GM21515 (cell line): ENCODE results near the gene SPTBN1.

Experiments
- ATAC-seq: cut with Tn5 transposase; IDR thresholded peaks from one replicate; pipeline ENCODE4 v1.9.1; 2021; ENCODE audit not compliant: unreplicated experiment

The SPTBN1 gene

GRCh38 chr2:54667726-54668650 is 211.9 kb downstream of the SPTBN1 start:
- ATAC-seq: no peak

DNA sequence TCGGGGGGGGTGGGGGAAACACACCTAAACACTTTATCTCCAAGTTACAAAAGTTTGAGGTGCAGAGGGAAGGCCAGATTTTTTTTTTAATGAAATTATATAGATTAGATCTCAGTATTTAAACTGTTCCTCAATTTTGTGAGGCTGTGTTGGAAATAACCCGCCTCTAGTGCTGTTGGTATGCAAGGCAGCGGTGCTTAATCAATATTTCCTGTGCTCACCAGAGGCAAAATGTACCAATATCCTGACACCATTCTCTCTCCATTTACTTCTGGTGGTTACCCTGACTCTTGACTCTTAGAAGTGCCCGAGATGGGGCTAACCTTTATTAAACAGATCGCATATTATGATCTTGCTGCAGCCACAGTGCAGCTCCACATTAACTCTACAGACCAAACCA is 212.6 kb downstream of the SPTBN1 start:
- ATAC-seq: no peak

DNA sequence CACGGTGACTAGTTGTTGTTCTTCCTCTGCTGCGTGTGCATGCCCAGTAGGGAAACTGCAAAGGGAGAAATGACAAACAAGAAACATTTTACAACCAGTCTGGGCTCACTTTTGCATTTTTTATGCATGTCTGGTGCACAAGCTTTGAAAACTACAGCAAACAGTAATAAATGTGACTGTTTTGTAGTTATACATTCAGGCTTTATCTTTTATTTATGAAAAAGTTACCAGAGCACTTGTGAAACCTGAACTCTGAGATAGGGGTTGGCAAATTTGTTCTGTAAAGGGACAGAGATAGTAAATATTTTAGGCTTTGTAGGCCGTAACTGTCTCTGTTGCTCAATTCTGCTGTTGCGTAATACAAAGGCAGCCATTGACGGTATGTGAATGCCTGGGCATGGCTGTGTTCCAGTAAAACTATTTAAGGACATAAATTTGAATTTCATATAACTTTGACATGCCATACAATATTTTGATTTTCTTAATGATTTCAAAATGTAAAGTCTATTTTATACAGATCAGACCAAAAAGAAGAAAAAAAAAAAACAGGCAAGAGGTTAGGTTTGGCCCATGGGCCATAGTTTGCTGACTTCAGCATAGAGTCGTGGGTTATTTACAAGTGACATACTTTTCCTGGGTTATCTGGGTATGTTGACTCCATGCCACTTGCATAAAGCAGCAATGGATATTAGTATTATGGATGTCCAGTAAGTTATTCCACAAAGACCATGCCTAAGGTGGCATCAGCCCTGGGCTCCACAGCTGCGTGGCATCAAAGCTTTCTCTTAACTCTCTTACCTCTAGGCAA is 213.8 kb downstream of the SPTBN1 start:
- ATAC-seq: no peak

- no peak for ATAC-seq
These were observed 214.4 kb downstream of the SPTBN1 start for GRCh38 chr2:54670485-54671009.

- no peak for ATAC-seq
These were observed 214.9 kb downstream of the SPTBN1 start for GRCh38 chr2:54671010-54671409.

DNA sequence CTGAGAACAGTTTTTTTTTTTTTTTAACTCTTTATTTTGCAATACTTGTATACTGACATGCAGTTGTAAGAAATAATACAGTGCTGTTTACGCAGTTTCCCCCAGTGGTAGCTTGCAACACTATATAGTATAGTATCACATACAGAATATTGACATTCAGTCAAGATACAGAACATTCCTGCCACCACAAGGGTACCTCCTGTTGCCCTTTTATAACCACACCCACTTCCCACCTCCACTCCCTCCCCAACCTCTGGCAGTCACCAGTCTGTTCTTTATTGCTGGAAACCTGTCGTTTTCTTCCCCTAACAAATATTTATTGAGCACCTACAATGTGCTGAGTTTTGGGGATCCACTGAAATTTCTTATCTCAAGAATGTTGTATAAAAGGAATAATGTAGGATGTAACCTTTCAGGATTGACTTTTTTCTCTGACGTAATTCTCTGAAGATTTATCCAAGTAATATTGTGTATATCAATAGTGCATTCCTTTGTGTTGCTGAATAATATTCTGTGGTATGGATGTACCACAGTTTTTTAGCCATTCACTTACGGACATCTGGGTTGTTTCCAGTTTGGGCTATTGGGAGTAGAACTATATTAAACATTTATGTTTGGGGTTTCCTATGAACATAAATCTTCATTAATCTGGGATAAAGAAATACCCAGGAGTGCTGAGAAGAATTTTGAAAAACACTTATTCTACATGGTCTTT is 215.9 kb downstream of the SPTBN1 start:
- ATAC-seq: no peak

- ATAC-seq: peak; percentile 60
These were observed 216.7 kb downstream of the SPTBN1 start for GRCh38 chr2:54672590-54673456.

GRCh38 chr2:54673501-54673998 is 217.4 kb downstream of the SPTBN1 start:
- peak; percentile 30 for ATAC-seq

- ATAC-seq: no peak
These were observed 219.2 kb downstream of the SPTBN1 start for GRCh38 chr2:54675281-54675680.

DNA sequence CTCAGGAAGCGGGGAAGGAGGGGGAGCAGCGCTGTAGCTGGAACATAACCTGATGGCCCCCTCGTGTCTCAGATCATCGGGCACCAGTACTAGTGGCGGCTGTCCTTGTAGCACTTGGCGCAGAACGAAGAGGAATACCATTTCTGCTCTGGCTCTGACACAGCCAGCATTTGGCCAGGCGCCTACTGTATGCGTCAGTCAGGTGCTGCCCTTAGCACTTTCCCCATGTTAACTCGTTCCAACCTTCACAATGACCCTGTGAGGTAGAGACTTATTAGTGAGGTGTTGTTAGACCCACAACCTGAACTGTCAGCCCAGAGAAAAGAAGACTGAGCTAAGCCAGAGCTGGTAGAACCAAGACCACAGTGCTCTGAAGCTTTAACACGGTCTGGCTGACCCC is 219.6 kb downstream of the SPTBN1 start:
- ATAC-seq: no peak

- no peak for ATAC-seq
These were observed 220.5 kb downstream of the SPTBN1 start for GRCh38 chr2:54676656-54677055.

DNA sequence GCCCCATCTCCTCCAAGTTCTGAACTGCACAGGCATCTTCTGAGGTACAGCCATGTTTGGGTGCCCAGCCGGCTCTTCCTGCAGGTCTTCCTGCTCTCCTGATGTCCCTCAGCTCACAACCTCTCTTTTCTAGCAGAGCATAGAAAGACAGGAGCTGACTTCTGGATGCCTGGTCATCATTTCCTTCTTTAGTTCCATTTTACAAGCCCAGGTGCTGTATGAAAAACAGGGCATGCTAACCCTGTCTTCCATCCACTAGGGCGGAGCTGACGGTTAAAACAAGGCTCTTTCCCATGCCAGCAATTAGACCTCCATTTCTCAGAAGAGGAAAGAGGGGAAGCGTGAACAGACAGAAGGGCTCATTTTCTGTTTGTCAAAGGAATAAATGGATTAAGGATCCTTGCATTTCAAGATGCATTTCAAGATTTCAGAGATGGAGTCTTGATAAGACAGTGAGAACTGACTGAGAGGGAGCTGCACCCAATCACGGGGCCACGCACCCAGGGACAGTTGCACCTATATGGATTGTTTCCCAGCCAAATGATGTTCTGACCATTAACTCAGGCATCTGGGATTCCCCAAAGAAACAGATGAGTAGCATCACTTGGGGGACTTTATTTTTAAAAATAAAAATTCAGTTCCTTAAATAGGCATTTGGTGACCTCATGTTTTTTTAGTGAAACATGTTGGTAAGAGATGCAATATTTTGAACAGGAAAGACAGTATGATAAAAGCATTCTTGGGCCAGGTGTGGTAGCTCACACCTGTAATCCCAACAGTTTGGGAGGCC is 221.5 kb downstream of the SPTBN1 start:
- no peak for ATAC-seq

- ATAC-seq: no peak
These were observed 222.6 kb downstream of the SPTBN1 start for GRCh38 chr2:54678719-54679118.

DNA sequence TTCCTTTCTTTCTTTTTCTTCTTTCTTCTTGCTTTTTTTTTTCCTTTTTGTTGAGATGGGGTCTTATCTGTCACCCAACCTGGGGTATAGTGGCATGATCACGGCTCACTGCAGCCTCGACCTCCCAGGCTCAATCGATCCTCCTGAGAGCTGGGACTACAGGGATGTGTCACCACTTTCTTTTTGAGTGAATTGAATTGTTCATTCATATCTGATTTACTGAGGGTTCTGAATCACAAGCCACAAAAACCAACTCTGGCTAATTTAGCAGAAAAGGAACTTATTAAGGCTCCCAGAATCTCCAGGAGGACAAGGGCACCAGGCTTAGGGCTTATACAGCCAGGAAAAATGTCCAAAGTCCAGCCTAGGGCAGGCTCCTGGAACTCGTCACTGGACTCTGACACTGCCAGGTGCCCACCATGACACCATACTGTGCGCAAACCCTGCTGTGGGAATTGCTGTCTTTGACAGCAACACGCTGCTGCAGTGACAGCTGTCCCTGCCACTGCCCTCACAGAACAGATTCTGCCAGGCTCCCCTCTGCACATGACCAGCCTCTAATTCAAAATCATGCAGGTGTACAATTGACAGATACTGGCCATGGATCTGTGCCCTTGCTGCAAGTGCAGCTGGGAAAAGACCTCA is 224.4 kb downstream of the SPTBN1 start:
- ATAC-seq: peak; percentile 57

DNA sequence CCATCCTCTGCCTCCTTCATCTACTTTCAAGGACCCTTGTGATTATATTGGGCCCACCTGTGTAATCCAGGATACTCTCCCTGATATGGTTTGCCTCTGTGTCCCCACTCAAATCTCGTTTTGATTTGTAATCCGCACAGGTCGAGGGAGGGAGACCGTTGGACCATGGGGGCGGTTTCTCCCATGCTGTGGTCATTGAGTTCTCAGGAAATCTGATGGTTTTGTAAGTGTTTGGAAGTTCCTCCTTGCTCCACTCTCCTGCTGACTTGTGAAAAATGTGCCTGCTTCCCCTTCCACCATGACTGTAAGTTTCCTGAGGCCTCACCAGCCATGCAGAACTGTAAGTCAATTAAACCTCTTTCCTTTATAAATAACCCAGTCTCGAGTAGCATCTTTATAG is 225.3 kb downstream of the SPTBN1 start:
- no peak for ATAC-seq

DNA sequence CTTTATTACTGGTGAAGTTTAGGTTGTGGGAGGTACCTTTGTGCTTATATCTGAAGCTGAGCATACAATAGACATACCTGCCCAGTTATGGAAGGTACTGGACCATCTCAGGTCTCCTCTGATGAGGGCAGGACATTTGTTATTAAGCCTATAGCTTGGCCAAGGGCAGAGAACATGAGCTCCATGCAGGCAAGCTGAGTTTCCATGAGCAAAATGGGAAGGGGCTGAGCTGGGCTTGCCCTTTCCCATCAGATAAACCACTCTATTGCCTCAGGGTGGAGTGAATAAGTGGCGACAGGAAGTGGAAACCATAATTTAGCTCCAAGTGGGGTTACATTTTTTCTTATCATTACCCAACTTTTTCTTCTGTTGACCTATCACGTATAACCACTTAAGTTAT is 227.5 kb downstream of the SPTBN1 start:
- ATAC-seq: no peak

- no peak for ATAC-seq
These were observed 229.2 kb downstream of the SPTBN1 start for GRCh38 chr2:54685263-54685775.

- no peak for ATAC-seq
These were observed 231.5 kb downstream of the SPTBN1 start for GRCh38 chr2:54687595-54688152.
